SK-N-SH (cell line): ENCODE measurements around the gene STEAP2. TPM values are rescaled to one million over a fixed set of nuclear protein-coding genes. Genes with fewer than 3 reads are reported as not detected.

Source experiments
- CTCF ChIA-PET: fragments of 300-600, 350-600 bp; formaldehyde crosslinking; extraction: SDS; loops from one replicate; lab custom pipeline; 2021; lab: Yijun Ruan, JAX
- POLR2A ChIA-PET: fragments of 350-600 bp; sonication (Branson Sonifier 250); formaldehyde crosslinking; extraction: SDS; loops from one replicate; lab custom pipeline; 2020; ENCODE audit warnings: antibody characterized with exemption, inconsistent platforms; lab: Yijun Ruan, JAX
- DNase-seq: peaks from one replicate; pipeline ENCODE4 v3.0.0; 2012
- H2AFZ ChIP-seq: fragments of 200-600 bp; sonication (generic); 2 replicates; pipeline ENCODE4 v1.8.1; 2016; ENCODE audit warnings: antibody characterized with exemption, mild to moderate bottlenecking, low read depth
- H3F3A ChIP-seq: fragments of 200-600 bp; sonication (generic); replicated peaks from 2 replicates; pipeline ENCODE3; 2016; ENCODE audit warnings: antibody characterized with exemption, mild to moderate bottlenecking; ENCODE audit not compliant: insufficient read depth
- H3K27ac ChIP-seq, 2 experiments: fragments of 200-500 bp in 1 of 2; fragments of 200-600 bp in 1 of 2; sonication (Bioruptor generic) in 1 of 2; sonication (generic), shearing (Covaris generic) in 1 of 2; 2 replicates each; pipeline versions ENCODE4 v1.5.1 to v1.6.1; 2014 to 2016; ENCODE audit warnings: low read depth in 2 of 2, inconsistent platforms in 1 of 2, low read length in 1 of 2, mild to moderate bottlenecking in 1 of 2, mixed read lengths in 1 of 2
- H3K27me3 ChIP-seq: fragments of 200-600 bp; sonication (generic), shearing (Covaris generic); 2 replicates; pipeline ENCODE4 v1.6.1; 2016; ENCODE audit warnings: mixed run types; ENCODE audit not compliant: insufficient read depth
- H3K36me3 ChIP-seq, 2 experiments: fragments of 200-500 bp in 1 of 2; fragments of 200-600 bp in 1 of 2; sonication (Bioruptor generic) in 1 of 2; sonication (generic) in 1 of 2; replicated peaks in 1 of 2; 2 replicates each; pipeline versions ENCODE3 to v1.5.1; 2014 to 2016; ENCODE audit warnings: low read length in 1 of 2, mild to moderate bottlenecking in 1 of 2; ENCODE audit not compliant: insufficient read depth in 2 of 2, control insufficient read depth in 1 of 2
- H3K4me1 ChIP-seq, 2 experiments: fragments of 200-500 bp in 1 of 2; fragments of 200-600 bp in 1 of 2; sonication (Bioruptor generic) in 1 of 2; sonication (generic), shearing (Covaris generic) in 1 of 2; 2 replicates each; pipeline versions ENCODE4 v1.5.1 to v1.6.1; 2014 to 2016; ENCODE audit warnings: low read depth in 1 of 2, low read length in 1 of 2, mixed run types in 1 of 2; ENCODE audit not compliant: insufficient read depth in 2 of 2, control insufficient read depth in 1 of 2
- H3K4me2 ChIP-seq: fragments of 200-600 bp; sonication (generic), shearing (Covaris generic); 2 replicates; pipeline ENCODE4 v1.6.1; 2017; ENCODE audit warnings: mixed run types
- H3K4me3 ChIP-seq, 2 experiments: fragments of 200-500 bp in 1 of 2; fragments of 200-600 bp in 1 of 2; sonication (Bioruptor generic) in 1 of 2; sonication (generic), shearing (Covaris generic) in 1 of 2; 2 replicates each; pipeline versions ENCODE4 v1.5.1 to v1.8.1; 2014 to 2016; ENCODE audit warnings: low read depth in 2 of 2, inconsistent platforms in 1 of 2, low read length in 1 of 2, mild to moderate bottlenecking in 1 of 2, mixed read lengths in 1 of 2, moderate library complexity in 1 of 2
- H3K79me2 ChIP-seq: fragments of 200-600 bp; sonication (generic); 2 replicates; pipeline ENCODE4 v1.8.1; 2017; ENCODE audit warnings: mild to moderate bottlenecking; ENCODE audit not compliant: insufficient read depth
- H3K9ac ChIP-seq: fragments of 200-600 bp; sonication (generic); 2 replicates; pipeline ENCODE4 v1.6.1; 2017; ENCODE audit warnings: mixed run types
- H3K9me2 ChIP-seq: fragments of 200-600 bp; sonication (generic); 2 replicates; pipeline ENCODE4 v1.6.1; 2017; ENCODE audit warnings: mixed run types
- H3K9me3 ChIP-seq: fragments of 200-600 bp; sonication (generic); 2 replicates; pipeline ENCODE4 v1.6.1; 2017; ENCODE audit warnings: mixed run types, mild to moderate bottlenecking, moderate library complexity
- H4K20me1 ChIP-seq: fragments of 200-600 bp; sonication (generic); 2 replicates; pipeline ENCODE4 v1.6.1; 2017; ENCODE audit warnings: mild to moderate bottlenecking, mixed run types; ENCODE audit not compliant: insufficient read depth
- CHD2 ChIP-seq: fragments of 150-350 bp; IDR thresholded peaks from 2 replicates; pipeline ENCODE4 v1.6.1; 2018; ENCODE audit warnings: low read length; ENCODE audit not compliant: partially characterized antibody
- ELF1 ChIP-seq: IDR thresholded peaks from 2 replicates; pipeline ENCODE4 v1.4.0; 2012
- EZH2phosphoT487 ChIP-seq: fragments of 200-600 bp; sonication (generic); IDR thresholded peaks from 2 replicates; pipeline ENCODE4 v1.6.1; 2017; ENCODE audit warnings: low read depth, mixed run types, mild to moderate bottlenecking, antibody characterized with exemption, moderate library complexity, borderline replicate concordance
- FOSL2 ChIP-seq: IDR thresholded peaks from 2 replicates; pipeline ENCODE4 v1.4.0; 2012; ENCODE audit warnings: low read depth, mild to moderate bottlenecking, moderate library complexity, borderline replicate concordance
- JUND ChIP-seq: IDR thresholded peaks from 2 replicates; pipeline ENCODE4 v1.4.0; 2012
- MAX ChIP-seq: IDR thresholded peaks from 2 replicates; pipeline ENCODE4 v1.4.0; 2012; ENCODE audit warnings: low read depth
- NFIC ChIP-seq: IDR thresholded peaks from 2 replicates; pipeline ENCODE4 v1.4.0; 2012; ENCODE audit warnings: borderline replicate concordance
- POLR2AphosphoS5 ChIP-seq: IDR thresholded peaks from 2 replicates; pipeline ENCODE4 v1.6.1; 2012; ENCODE audit warnings: low read depth, low read length
- RAD21 ChIP-seq: IDR thresholded peaks from 2 replicates; pipeline ENCODE4 v1.6.1; 2012; ENCODE audit warnings: mild to moderate bottlenecking, low read length
- REST ChIP-seq: IDR thresholded peaks from 2 replicates; pipeline ENCODE4 v1.6.1; 2012; ENCODE audit warnings: mild to moderate bottlenecking, low read depth, low read length, moderate library complexity
- RFX5 ChIP-seq: IDR thresholded peaks from 2 replicates; pipeline ENCODE4 v1.6.1; 2012; ENCODE audit warnings: mild to moderate bottlenecking, improper control_type of control experiment, low read length
- RXRA ChIP-seq: IDR thresholded peaks from 2 replicates; pipeline ENCODE4 v1.4.0; 2012; ENCODE audit warnings: low read depth, mild to moderate bottlenecking, borderline replicate concordance
- SIN3A ChIP-seq: IDR thresholded peaks from 2 replicates; pipeline ENCODE4 v1.6.1; 2012; ENCODE audit warnings: low read depth, mild to moderate bottlenecking, low read length, moderate library complexity, borderline replicate concordance
- SMC3 ChIP-seq: IDR thresholded peaks from 2 replicates; pipeline ENCODE4 v1.6.1; 2012; ENCODE audit warnings: low read depth, low read length, improper control_type of control experiment
- TAF1 ChIP-seq: IDR thresholded peaks from 2 replicates; pipeline ENCODE4 v1.6.1; 2012; ENCODE audit warnings: low read depth, mild to moderate bottlenecking, low read length, moderate library complexity, borderline replicate concordance
- TCF12 ChIP-seq: IDR thresholded peaks from 2 replicates; pipeline ENCODE4 v1.4.0; 2012
- USF1 ChIP-seq: IDR thresholded peaks from 2 replicates; pipeline ENCODE4 v1.4.0; 2012; ENCODE audit warnings: low read depth, borderline replicate concordance
- WGBS: methylation state at CpG from one replicate; pipeline ENCODE4 v1.1.6; 2017; ENCODE audit warnings: low lambda C conversion rate; 5-methylcytosine and 5-hydroxymethylcytosine counted together
- polyA plus RNA-seq, 3 experiments: library from polyadenylated mRNA; depleted of rRNA; stranded (reverse); fragments of >200 nt; gene quantifications; 2 replicates each; pipeline ENCODE4 v1.2.3, GENCODE V29; 2012
- TF ChIP-seq, protein P1 (sequence below): IDR thresholded peaks from 2 replicates; pipeline ENCODE4 v1.4.0; 2012; ENCODE audit warnings: low read depth, borderline replicate concordance

Gene STEAP2
- polyA plus RNA-seq, 1 of the 3 experiments (the other 2 are of a cell fraction): 6.6 TPM

GRCh38 chr7:90166153-90166552 lies 45.4 kb upstream of the STEAP2 start:
- Histone ChIP-seq H3K4me2 (no peak overlapping the region), H3K9ac (no peak overlapping the region), H3K9me3 (peaks cover 22% of the 10 kb centered on the region), H3K9me2 (no peaks in the 10 kb centered on the region), H3K36me3 (peaks cover 0 to 43% of the 10 kb centered on the region in 2 experiments), H3K4me3 (no peak overlapping the region), H4K20me1 (no peaks in the 10 kb centered on the region), H3K4me1 (no peaks in the 10 kb centered on the region), H3K27ac (no peak overlapping the region), H3F3A (no peaks in the 10 kb centered on the region), H3K79me2 (no peaks in the 10 kb centered on the region), H2AFZ (no peak overlapping the region), H3K27me3 (no peaks in the 10 kb centered on the region)
- POLR2A ChIA-PET: no interaction called here
- DNase-seq: no peak
- CTCF ChIA-PET: interaction anchor here (0.6 to 2.9 kb wide), 4 partner anchors 12 to 385 kb away, joined by 3 to 10 read pairs (median 6); partner anchors contain the start of genes STEAP1 and STEAP2
- 61% methylated on average over 3 of the region's 3 CpGs for WGBS
- no peak for TF ChIP-seq TCF12
- no peak for TF ChIP-seq REST
- TF ChIP-seq NFIC: no peak
- TF ChIP-seq ELF1: no peak
- no peak for TF ChIP-seq SIN3A
- TF ChIP-seq MAX: no peak
- no peak for TF ChIP-seq JUND
- TF ChIP-seq FOSL2: no peak
- TF ChIP-seq RAD21: no peak
- no peak for TF ChIP-seq TAF1
- no peak for TF ChIP-seq RXRA
- TF ChIP-seq USF1: no peak
- no peak for TF ChIP-seq RFX5
- TF ChIP-seq, protein P1, sequence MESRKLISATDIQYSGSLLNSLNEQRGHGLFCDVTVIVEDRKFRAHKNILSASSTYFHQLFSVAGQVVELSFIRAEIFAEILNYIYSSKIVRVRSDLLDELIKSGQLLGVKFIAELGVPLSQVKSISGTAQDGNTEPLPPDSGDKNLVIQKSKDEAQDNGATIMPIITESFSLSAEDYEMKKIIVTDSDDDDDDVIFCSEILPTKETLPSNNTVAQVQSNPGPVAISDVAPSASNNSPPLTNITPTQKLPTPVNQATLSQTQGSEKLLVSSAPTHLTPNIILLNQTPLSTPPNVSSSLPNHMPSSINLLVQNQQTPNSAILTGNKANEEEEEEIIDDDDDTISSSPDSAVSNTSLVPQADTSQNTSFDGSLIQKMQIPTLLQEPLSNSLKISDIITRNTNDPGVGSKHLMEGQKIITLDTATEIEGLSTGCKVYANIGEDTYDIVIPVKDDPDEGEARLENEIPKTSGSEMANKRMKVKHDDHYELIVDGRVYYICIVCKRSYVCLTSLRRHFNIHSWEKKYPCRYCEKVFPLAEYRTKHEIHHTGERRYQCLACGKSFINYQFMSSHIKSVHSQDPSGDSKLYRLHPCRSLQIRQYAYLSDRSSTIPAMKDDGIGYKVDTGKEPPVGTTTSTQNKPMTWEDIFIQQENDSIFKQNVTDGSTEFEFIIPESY: no peak
- TF ChIP-seq EZH2phosphoT487: no peak
- TF ChIP-seq POLR2AphosphoS5: no peak
- no peak for TF ChIP-seq CHD2
- TF ChIP-seq SMC3: no peak
